Measurements from ENCODE around the gene APOF. TPM values are rescaled to one million over a fixed set of nuclear protein-coding genes. Genes with fewer than 3 reads are reported as not detected.

Gene APOF
- total and polyA plus RNA-seq, 2 of the 13 experiments (the other 11 are each of a cell fraction or from before 2014, with no cell fraction given): 3.3 to 23.9 TPM

GRCh38 chr12:56362130-56363059 lies at the start of gene APOF (continued):
- TF ChIP-seq SP140L (CRISPR knock-in tag; IDR thresholded peaks at IDR 0.05; ENCODE audit: borderline replicate concordance) (no peak), SIX1 (CRISPR knock-in tag; IDR thresholded peaks at IDR 0.05; ENCODE audit: borderline replicate concordance) (peak; percentile 55; the same call in 1 of the 2 replicates), SOX5 (CRISPR knock-in tag; IDR thresholded peaks at IDR 0.05; ENCODE audit: borderline replicate concordance) (peak; percentile 68; the same call in 1 of the 2 replicates), DRAP1 (CRISPR knock-in tag; IDR thresholded peaks at IDR 0.05) (peak; percentile 62; the same call in 1 of the 2 replicates), THRA (CRISPR knock-in tag; IDR thresholded peaks at IDR 0.05; ENCODE audit: borderline replicate concordance) (peak; percentile 50; the same call in 1 of the 2 replicates), HOXA5 (CRISPR knock-in tag; IDR thresholded peaks at IDR 0.05) (0 out of 2 replicates have a peak, but pooled peaks have one; percentile 26), CREM (IDR thresholded peaks at IDR 0.05) (peak; percentile 69; the same call in 1 of the 2 replicates), CREM (CRISPR knock-in tag; IDR thresholded peaks at IDR 0.05) (no peak), CSRNP1 (CRISPR knock-in tag; IDR thresholded peaks at IDR 0.05) (0 out of 2 replicates have a peak, but pooled peaks have one; percentile 63), ZMYM4 (CRISPR knock-in tag; IDR thresholded peaks at IDR 0.05) (peak; percentile 29; the same call in 1 of the 2 replicates), ISL2 (CRISPR knock-in tag; IDR thresholded peaks at IDR 0.05) (peak; percentile 69; the same call in 1 of the 2 replicates), BRD4 (CRISPR knock-in tag; IDR thresholded peaks at IDR 0.05) (peak; percentile 64; the same call in 1 of the 2 replicates), POLR2AphosphoS5 (IDR thresholded peaks at IDR 0.05; ENCODE audit: low read depth, low read length) (peak; percentile 43; the same call in 1 of the 2 replicates), KLF16 (CRISPR knock-in tag; IDR thresholded peaks at IDR 0.05) (peak in 1 of 2 experiments; percentile 52; a peak in 1 of 4 replicates), PPARG (CRISPR knock-in tag; conservative IDR thresholded peaks at IDR 0.05) (peak; percentile 91), HHEX (CRISPR knock-in tag; IDR thresholded peaks at IDR 0.05) (peak; percentile 48; the same call in 1 of the 2 replicates), RXRB (CRISPR knock-in tag; IDR thresholded peaks at IDR 0.05; ENCODE audit: borderline replicate concordance) (peak; percentile 75; the same call in 1 of the 2 replicates), KDM3A (CRISPR knock-in tag; IDR thresholded peaks at IDR 0.05; ENCODE audit: low read depth) (0 out of 2 replicates have a peak, but pooled peaks have one; percentile 19), HDAC1 (CRISPR knock-in tag; IDR thresholded peaks at IDR 0.05) (peak; percentile 30; the same call in 1 of the 2 replicates), ETV5 (CRISPR knock-in tag; IDR thresholded peaks at IDR 0.05; ENCODE audit: borderline replicate concordance) (peak; percentile 92), ARID3A (IDR thresholded peaks at IDR 0.05; ENCODE audit: low read depth, low read length) (peak; percentile 63), TBL1XR1 (IDR thresholded peaks at IDR 0.05; ENCODE audit: borderline replicate concordance, low read length, partially characterized antibody) (peak; percentile 26), SAP130 (CRISPR knock-in tag; IDR thresholded peaks at IDR 0.05; ENCODE audit: low read depth) (peak; percentile 73), MEIS2 (CRISPR knock-in tag; IDR thresholded peaks at IDR 0.05) (peak; percentile 63; the same call in 1 of the 2 replicates), HOXD1 (CRISPR knock-in tag; IDR thresholded peaks at IDR 0.05) (peak; percentile 80; the same call in 1 of the 2 replicates), HNF4A (CRISPR knock-in tag; IDR thresholded peaks at IDR 0.05) (peak; percentile 72)
